ENCODE results near the gene EIF3A.

GRCh38 chr10:119049361-119049760 is 31.3 kb downstream of the EIF3A start:
- no peak for TF ChIP-seq CTCF (tag by site-specific recombination; IDR thresholded peaks at IDR 0.05)
- no peak for TF ChIP-seq SETDB1 (IDR thresholded peaks at IDR 0.05; ENCODE audit: insufficient read length, low read length)
- no peak for TF ChIP-seq ZBTB8A (tag by site-specific recombination; IDR thresholded peaks at IDR 0.05)
- TF ChIP-seq ZNF837 (tag by site-specific recombination; IDR thresholded peaks at IDR 0.05), result no peak
- TF ChIP-seq ZFP37 (tag by site-specific recombination; IDR thresholded peaks at IDR 0.05), result no peak
- TF ChIP-seq KLF10 (tag by site-specific recombination; IDR thresholded peaks at IDR 0.05), result no peak
- no peak for TF ChIP-seq ZNF544 (tag by site-specific recombination; IDR thresholded peaks at IDR 0.05)
- TF ChIP-seq ZNF660 (tag by site-specific recombination; IDR thresholded peaks at IDR 0.05), result no peak

Measured in HEK293 (cell line).